ENCODE data around the gene CSPG4. TPM values are rescaled to one million over a fixed set of nuclear protein-coding genes. Genes with fewer than 3 reads are reported as not detected.

CSPG4 gene
- polyA plus RNA-seq, 1 donor (not counting 4 experiments of a cell fraction or from before 2014, with no cell fraction given), result 0.67 TPM

- dilution Hi-C loops (cut with MboI; ENCODE audit: extremely low pct_ligation_motif_present, low sequenced_read_pairs), result no loop called here
- H2AFZ ChIP-seq (ENCODE audit: control insufficient read depth, low read length), result peak within 1 kb of the TSS; percentile 55
- H3K27me3 ChIP-seq (ENCODE audit: control insufficient read depth, extremely low read depth, insufficient read depth, low read length), result no peaks in the 10 kb centered on the region
- peaks cover 10% of the 10 kb centered on the region for H3K9me1 ChIP-seq (ENCODE audit: control insufficient read depth, extremely low read depth, insufficient read depth, low read length)
- H3K9ac ChIP-seq (ENCODE audit: control insufficient read depth, extremely low read depth, insufficient read depth, low read length), result peak within 1 kb of the TSS; percentile 95
- H3K9me3 ChIP-seq (ENCODE audit: control insufficient read depth, low read depth, low read length), result no peaks in the 10 kb centered on the region
- H3K4me2 ChIP-seq (ENCODE audit: control insufficient read depth, extremely low read depth, insufficient read depth, low read depth, low read length), result peak within 1 kb of the TSS; percentile 97
- H3K79me2 ChIP-seq (ENCODE audit: control insufficient read depth, insufficient read depth, low read length), result peaks cover 57% of the 10 kb centered on the region
- peaks cover 4 to 19% of the 10 kb centered on the region in 2 experiments for H3K36me3 ChIP-seq (ENCODE audit: control insufficient read depth in 2 of 2, extremely low read depth in 1 of 2, insufficient read depth in 2 of 2, low read length in 2 of 2)
- TF ChIP-seq EZH2 (IDR thresholded peaks at IDR 0.05; ENCODE audit: low read length), result no peak
- peak; percentile 35 to 55 (median 45) for TF ChIP-seq CTCF (optimal IDR thresholded peaks at IDR 0.05 in 1 of 3, IDR thresholded peaks at IDR 0.05 in 1 of 3, conservative IDR thresholded peaks at IDR 0.05 in 1 of 3; ENCODE audit: extremely low read depth in 1 of 3, insufficient read depth in 2 of 3, low read length in 3 of 3)
- H3K27ac ChIP-seq (ENCODE audit: control insufficient read depth, insufficient read depth, low read length), result peak within 1 kb of the TSS; percentile 90
- peaks cover 2% of the 10 kb centered on the region for H4K20me1 ChIP-seq (ENCODE audit: control insufficient read depth, extremely low read depth, insufficient read depth, low read length)
- FAIRE-seq (no peak), DNase-seq (ENCODE audit: low read depth, low spot score) (no peak)
- H3K4me3 ChIP-seq (ENCODE audit: control insufficient read depth in 2 of 3, extremely low read depth in 1 of 3, insufficient read depth in 2 of 3, low read depth in 1 of 3, low read length in 3 of 3), result peak within 1 kb of the TSS; percentile 88 to 94 (median 91)
- peaks cover 47% of the 10 kb centered on the region for H3K4me1 ChIP-seq (ENCODE audit: control insufficient read depth, extremely low read depth, insufficient read depth, low read length)
These were observed 65.1 kb downstream of the CSPG4 start, which contains the start of gene SNX33 for GRCh38 chr15:75647370-75648155. SNX33 (plus strand) TSS chr15:75647912; CDS start chr15:75649103, 1,191 bp downstream.

GRCh38 chr15:75646944-75647364, 65.7 kb downstream of the CSPG4 start:
- peaks cover 40% of the 10 kb centered on the region for H3K4me1 ChIP-seq (ENCODE audit: control insufficient read depth, extremely low read depth, insufficient read depth, low read length)
- H3K4me3 ChIP-seq (ENCODE audit: control insufficient read depth in 2 of 3, extremely low read depth in 1 of 3, insufficient read depth in 2 of 3, low read depth in 1 of 3, low read length in 3 of 3), result peak overlapping the region; percentile 88 to 94 (median 91)

More at GRCh38 chr15:75646944-75647364, 65.7 kb downstream of the CSPG4 start:
- Histone ChIP-seq H2AFZ (ENCODE audit: control insufficient read depth, low read length) (no peak overlapping the region), H3K4me2 (ENCODE audit: control insufficient read depth, extremely low read depth, insufficient read depth, low read depth, low read length) (peak overlapping the region; percentile 88), H3K9ac (ENCODE audit: control insufficient read depth, extremely low read depth, insufficient read depth, low read length) (peak overlapping the region; percentile 95), H3K27ac (ENCODE audit: control insufficient read depth, insufficient read depth, low read length) (peak overlapping the region; percentile 90), H3K9me3 (ENCODE audit: control insufficient read depth, low read depth, low read length) (no peaks in the 10 kb centered on the region), H3K9me1 (ENCODE audit: control insufficient read depth, extremely low read depth, insufficient read depth, low read length) (peaks cover 7% of the 10 kb centered on the region), H3K27me3 (ENCODE audit: control insufficient read depth, extremely low read depth, insufficient read depth, low read length) (no peaks in the 10 kb centered on the region), H3K36me3 (ENCODE audit: control insufficient read depth in 2 of 2, extremely low read depth in 1 of 2, insufficient read depth in 2 of 2, low read length in 2 of 2) (peaks cover 4 to 14% of the 10 kb centered on the region in 2 experiments), H4K20me1 (ENCODE audit: control insufficient read depth, extremely low read depth, insufficient read depth, low read length) (peaks cover 2% of the 10 kb centered on the region), H3K79me2 (ENCODE audit: control insufficient read depth, insufficient read depth, low read length) (peaks cover 51% of the 10 kb centered on the region)
- TF ChIP-seq EZH2 (IDR thresholded peaks at IDR 0.05; ENCODE audit: low read length) (no peak), CTCF (optimal IDR thresholded peaks at IDR 0.05 in 1 of 3, IDR thresholded peaks at IDR 0.05 in 1 of 3, conservative IDR thresholded peaks at IDR 0.05 in 1 of 3; ENCODE audit: extremely low read depth in 1 of 3, insufficient read depth in 2 of 3, low read length in 3 of 3) (no peak)
- FAIRE-seq, result no peak
- no peak for DNase-seq (ENCODE audit: low read depth, low spot score)
- dilution Hi-C loops (cut with MboI; ENCODE audit: extremely low pct_ligation_motif_present, low sequenced_read_pairs), result no loop called here
